Measurements from ENCODE around the gene SENP8. TPM values are rescaled to one million over a fixed set of nuclear protein-coding genes. Genes with fewer than 3 reads are reported as not detected.

SENP8 gene
- total and polyA plus RNA-seq, 4 donors = 0.67 to 1.0 (median 0.88) TPM

- no peak for DNase-seq (ENCODE audit: low spot score)
- no peaks in the 10 kb centered on the region for H3K36me3 ChIP-seq (ENCODE audit: control insufficient read depth in 4 of 4, insufficient read depth in 3 of 4, low read depth in 1 of 4, low read length in 3 of 4)
- H3K9ac ChIP-seq (ENCODE audit: low read depth in 1 of 2, low read length in 2 of 2) = no peak overlapping the region
- no peak overlapping the region for H3K4me3 ChIP-seq (ENCODE audit: low read depth in 1 of 3, low read length in 3 of 3)
- peaks cover 0 to 2% (median 0%) of the 10 kb centered on the region in 4 donors for H3K4me1 ChIP-seq (ENCODE audit: control insufficient read depth in 4 of 4, insufficient read depth in 4 of 4, low read length in 3 of 4)
- WGBS = 97% methylated on average over 9 of the region's 9 CpGs
- H3K27ac ChIP-seq (ENCODE audit: low read depth in 1 of 2, low read length in 2 of 2) = no peak overlapping the region
- TF ChIP-seq NR2F2 (IDR thresholded peaks at IDR 0.05) = no peak
- no peak for TF ChIP-seq FOXA2 (IDR thresholded peaks at IDR 0.05)
- no peak for TF ChIP-seq HNF4A (conservative IDR thresholded peaks at IDR 0.05)
- TF ChIP-seq, protein P1, sequence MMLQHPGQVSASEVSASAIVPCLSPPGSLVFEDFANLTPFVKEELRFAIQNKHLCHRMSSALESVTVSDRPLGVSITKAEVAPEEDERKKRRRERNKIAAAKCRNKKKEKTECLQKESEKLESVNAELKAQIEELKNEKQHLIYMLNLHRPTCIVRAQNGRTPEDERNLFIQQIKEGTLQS (IDR thresholded peaks at IDR 0.05) = no peak
- TF ChIP-seq, protein P2, sequence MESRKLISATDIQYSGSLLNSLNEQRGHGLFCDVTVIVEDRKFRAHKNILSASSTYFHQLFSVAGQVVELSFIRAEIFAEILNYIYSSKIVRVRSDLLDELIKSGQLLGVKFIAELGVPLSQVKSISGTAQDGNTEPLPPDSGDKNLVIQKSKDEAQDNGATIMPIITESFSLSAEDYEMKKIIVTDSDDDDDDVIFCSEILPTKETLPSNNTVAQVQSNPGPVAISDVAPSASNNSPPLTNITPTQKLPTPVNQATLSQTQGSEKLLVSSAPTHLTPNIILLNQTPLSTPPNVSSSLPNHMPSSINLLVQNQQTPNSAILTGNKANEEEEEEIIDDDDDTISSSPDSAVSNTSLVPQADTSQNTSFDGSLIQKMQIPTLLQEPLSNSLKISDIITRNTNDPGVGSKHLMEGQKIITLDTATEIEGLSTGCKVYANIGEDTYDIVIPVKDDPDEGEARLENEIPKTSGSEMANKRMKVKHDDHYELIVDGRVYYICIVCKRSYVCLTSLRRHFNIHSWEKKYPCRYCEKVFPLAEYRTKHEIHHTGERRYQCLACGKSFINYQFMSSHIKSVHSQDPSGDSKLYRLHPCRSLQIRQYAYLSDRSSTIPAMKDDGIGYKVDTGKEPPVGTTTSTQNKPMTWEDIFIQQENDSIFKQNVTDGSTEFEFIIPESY (IDR thresholded peaks at IDR 0.05) = no peak
- TF ChIP-seq MAX (IDR thresholded peaks at IDR 0.05) = no peak
- TF ChIP-seq TAF1 (conservative IDR thresholded peaks at IDR 0.05) = no peak
- TF ChIP-seq, protein P3, sequence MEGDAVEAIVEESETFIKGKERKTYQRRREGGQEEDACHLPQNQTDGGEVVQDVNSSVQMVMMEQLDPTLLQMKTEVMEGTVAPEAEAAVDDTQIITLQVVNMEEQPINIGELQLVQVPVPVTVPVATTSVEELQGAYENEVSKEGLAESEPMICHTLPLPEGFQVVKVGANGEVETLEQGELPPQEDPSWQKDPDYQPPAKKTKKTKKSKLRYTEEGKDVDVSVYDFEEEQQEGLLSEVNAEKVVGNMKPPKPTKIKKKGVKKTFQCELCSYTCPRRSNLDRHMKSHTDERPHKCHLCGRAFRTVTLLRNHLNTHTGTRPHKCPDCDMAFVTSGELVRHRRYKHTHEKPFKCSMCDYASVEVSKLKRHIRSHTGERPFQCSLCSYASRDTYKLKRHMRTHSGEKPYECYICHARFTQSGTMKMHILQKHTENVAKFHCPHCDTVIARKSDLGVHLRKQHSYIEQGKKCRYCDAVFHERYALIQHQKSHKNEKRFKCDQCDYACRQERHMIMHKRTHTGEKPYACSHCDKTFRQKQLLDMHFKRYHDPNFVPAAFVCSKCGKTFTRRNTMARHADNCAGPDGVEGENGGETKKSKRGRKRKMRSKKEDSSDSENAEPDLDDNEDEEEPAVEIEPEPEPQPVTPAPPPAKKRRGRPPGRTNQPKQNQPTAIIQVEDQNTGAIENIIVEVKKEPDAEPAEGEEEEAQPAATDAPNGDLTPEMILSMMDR (IDR thresholded peaks at IDR 0.05; ENCODE audit: low read depth, low read length, missing input control) = no peak
- TF ChIP-seq JUND (IDR thresholded peaks at IDR 0.05) = no peak
- no peak for TF ChIP-seq HNF4G (IDR thresholded peaks at IDR 0.05)
- TF ChIP-seq GABPA (IDR thresholded peaks at IDR 0.05 in 1 of 2, conservative IDR thresholded peaks at IDR 0.05 in 1 of 2) = no peak
- TF ChIP-seq SP1 (IDR thresholded peaks at IDR 0.05) = no peak
- TF ChIP-seq RAD21 (IDR thresholded peaks at IDR 0.05) = no peak
- no peak for TF ChIP-seq YY1 (IDR thresholded peaks at IDR 0.05)
- TF ChIP-seq, protein P4, sequence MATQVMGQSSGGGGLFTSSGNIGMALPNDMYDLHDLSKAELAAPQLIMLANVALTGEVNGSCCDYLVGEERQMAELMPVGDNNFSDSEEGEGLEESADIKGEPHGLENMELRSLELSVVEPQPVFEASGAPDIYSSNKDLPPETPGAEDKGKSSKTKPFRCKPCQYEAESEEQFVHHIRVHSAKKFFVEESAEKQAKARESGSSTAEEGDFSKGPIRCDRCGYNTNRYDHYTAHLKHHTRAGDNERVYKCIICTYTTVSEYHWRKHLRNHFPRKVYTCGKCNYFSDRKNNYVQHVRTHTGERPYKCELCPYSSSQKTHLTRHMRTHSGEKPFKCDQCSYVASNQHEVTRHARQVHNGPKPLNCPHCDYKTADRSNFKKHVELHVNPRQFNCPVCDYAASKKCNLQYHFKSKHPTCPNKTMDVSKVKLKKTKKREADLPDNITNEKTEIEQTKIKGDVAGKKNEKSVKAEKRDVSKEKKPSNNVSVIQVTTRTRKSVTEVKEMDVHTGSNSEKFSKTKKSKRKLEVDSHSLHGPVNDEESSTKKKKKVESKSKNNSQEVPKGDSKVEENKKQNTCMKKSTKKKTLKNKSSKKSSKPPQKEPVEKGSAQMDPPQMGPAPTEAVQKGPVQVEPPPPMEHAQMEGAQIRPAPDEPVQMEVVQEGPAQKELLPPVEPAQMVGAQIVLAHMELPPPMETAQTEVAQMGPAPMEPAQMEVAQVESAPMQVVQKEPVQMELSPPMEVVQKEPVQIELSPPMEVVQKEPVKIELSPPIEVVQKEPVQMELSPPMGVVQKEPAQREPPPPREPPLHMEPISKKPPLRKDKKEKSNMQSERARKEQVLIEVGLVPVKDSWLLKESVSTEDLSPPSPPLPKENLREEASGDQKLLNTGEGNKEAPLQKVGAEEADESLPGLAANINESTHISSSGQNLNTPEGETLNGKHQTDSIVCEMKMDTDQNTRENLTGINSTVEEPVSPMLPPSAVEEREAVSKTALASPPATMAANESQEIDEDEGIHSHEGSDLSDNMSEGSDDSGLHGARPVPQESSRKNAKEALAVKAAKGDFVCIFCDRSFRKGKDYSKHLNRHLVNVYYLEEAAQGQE (IDR thresholded peaks at IDR 0.05) = no peak
- no peaks in the 10 kb centered on the region for H3K9me3 ChIP-seq (ENCODE audit: control insufficient read depth in 4 of 4, low read length in 3 of 4)
- H3K27me3 ChIP-seq (ENCODE audit: control insufficient read depth in 4 of 4, insufficient read depth in 4 of 4, low read length in 3 of 4) = no peaks in the 10 kb centered on the region
Observed at GRCh38 chr15:72086920-72087648, 31.1 kb upstream of the SENP8 start.
